ENCODE measurements around the gene CCDC181.
"Not testable (repeated sequence)": the region's sequence is repeated elsewhere in the genome, so short reads cannot be mapped to it uniquely, and the experiment has no call there.

CCDC181 gene

DNA sequence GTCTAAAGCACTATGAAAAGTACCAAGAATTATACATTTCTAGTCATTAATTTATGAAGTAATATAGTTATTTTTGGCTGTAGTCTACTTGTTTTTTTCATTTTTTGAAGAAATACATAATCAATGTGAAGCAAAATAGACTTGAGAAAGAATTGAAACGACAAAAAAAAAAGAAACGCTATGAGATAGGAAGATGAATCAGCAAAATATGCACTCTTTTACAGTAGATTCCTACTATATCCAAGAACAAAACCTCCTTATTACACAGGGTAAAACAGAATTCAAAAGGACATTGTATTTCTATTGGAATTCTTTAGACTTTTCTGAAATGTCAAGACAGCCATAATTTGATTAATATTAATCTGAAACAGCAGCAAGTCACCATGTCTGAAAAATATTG is 25.6 kb upstream of the CCDC181 start:
- peaks cover 3% of the 10 kb centered on the region for H3K4me1 Mint-ChIP-seq (ENCODE audit: low read depth)
- peaks cover 17% of the 10 kb centered on the region for H3K9me3 Mint-ChIP-seq
- H3K27ac Mint-ChIP-seq: no peak overlapping the region
- H3K4me3 Mint-ChIP-seq: no peak overlapping the region
- H3K27me3 Mint-ChIP-seq (ENCODE audit: low read depth): peaks cover 26% of the 10 kb centered on the region
- H3K36me3 Mint-ChIP-seq (ENCODE audit: low read depth): peaks cover 7% of the 10 kb centered on the region
- no peak for DNase-seq (ENCODE audit: low spot score)

DNA sequence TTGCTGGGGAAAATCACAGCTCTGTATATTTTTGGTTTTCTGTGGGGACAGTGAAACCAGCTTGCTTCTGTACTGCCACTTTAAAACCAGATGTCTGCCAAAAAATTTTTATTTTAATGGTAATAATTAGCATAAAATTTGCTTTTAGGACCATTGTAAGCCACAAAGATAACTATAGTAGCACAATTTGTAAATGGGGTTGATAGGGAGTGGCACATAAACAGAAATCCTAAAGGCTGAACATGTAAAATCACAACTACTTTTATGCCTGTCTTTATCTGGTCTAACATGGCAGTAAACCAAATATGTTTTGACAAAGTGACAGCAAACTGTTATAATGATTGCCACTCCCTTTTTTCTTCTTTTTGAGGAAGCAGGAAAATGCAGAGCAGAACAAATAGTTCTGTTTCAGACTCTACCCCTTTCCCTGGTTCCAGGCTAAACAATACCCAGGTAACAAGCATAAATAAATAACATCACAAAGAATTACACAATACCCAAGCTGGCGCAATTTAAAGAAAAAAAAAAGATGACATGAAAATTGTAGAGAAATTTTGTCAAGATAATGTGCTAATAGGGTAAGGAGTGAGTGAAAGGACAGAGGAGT is 24.0 kb upstream of the CCDC181 start:
- Mint-ChIP-seq H3K9me3 (peaks cover 10% of the 10 kb centered on the region), H3K4me1 (ENCODE audit: low read depth) (peaks cover 3% of the 10 kb centered on the region), H3K27ac (no peak overlapping the region), H3K36me3 (ENCODE audit: low read depth) (peaks cover 2% of the 10 kb centered on the region), H3K27me3 (ENCODE audit: low read depth) (peaks cover 35% of the 10 kb centered on the region), H3K4me3 (no peak overlapping the region)
- no peak for DNase-seq (ENCODE audit: low spot score)

DNA sequence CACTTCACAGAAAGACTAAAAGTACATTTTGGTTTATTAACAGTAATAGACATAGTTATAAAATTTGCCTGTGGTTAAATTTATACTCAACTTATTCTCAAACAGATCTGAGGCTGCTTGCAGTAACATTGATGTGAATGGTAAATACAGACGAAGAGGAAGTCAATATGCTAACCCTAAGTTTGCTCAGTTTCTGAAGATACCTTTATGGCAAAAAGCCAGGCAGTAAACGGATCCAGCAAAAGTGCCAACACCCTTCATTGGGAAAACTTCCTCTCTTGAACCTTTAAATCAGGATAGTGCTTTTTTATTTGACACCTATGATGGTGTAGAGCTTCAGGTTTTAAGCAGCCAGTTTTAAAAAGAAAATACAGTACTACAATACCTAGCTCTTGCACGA is 16.6 kb upstream of the CCDC181 start:
- Mint-ChIP-seq H3K9me3 (no peaks in the 10 kb centered on the region), H3K27me3 (ENCODE audit: low read depth) (peaks cover 61% of the 10 kb centered on the region), H3K36me3 (ENCODE audit: low read depth) (no peaks in the 10 kb centered on the region), H3K4me3 (no peak overlapping the region), H3K4me1 (ENCODE audit: low read depth) (no peaks in the 10 kb centered on the region), H3K27ac (no peak overlapping the region)
- DNase-seq (ENCODE audit: low spot score): no peak

DNA sequence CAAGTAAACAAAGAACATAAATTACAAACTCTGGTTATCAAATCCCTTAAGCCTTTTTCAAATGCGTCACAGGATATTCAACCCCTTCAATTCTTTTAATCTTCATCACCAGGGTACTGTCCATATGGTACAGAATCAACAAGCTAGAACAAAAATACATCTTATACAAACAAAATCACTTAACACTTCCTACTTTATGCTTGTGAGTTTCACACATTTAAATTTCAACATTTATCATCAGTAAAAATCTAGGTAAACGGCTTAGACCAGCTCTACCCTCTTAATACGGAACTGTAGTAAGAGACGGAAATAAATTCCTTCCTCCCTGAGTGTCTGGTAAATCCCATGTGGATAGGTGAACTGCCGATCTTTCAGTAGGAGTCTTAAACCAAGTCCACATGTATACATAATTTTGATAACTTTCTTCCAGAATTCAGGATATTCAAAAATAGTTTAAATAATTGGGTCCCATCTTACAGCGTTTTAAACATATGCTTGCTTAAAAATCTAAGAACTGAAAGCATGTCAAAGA is 1.0 kb downstream of the CCDC181 start:
- no peaks in the 10 kb centered on the region for H3K36me3 Mint-ChIP-seq (ENCODE audit: low read depth)
- no peaks in the 10 kb centered on the region for H3K9me3 Mint-ChIP-seq
- H3K4me3 Mint-ChIP-seq: no peak overlapping the region
- no peak overlapping the region for H3K27ac Mint-ChIP-seq
- DNase-seq (ENCODE audit: low spot score): no peak
- peaks cover 75% of the 10 kb centered on the region for H3K27me3 Mint-ChIP-seq (ENCODE audit: low read depth)
- H3K4me1 Mint-ChIP-seq (ENCODE audit: low read depth): peaks cover 6% of the 10 kb centered on the region

DNA sequence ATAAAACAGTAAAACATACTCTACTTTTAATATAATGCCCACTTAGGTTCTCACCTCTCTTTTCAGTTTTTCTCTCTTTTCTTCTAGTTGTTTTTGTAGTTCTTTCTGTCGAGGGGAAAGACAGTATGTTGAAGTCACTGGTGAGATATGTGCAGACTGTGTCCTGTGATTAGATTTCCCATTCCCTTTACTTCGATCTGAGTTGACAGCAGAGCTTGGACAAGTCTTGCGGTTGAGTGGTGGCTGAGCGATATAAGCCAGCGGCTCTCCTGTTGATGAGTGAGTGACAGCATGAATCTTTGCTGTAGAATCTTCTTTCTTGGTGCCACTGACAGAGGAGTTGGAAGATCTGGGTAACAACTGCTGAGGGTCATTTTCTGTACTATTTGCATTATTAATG is 6.0 kb downstream of the CCDC181 start:
- no peak for DNase-seq (ENCODE audit: low spot score)
- H3K27ac Mint-ChIP-seq: no peak overlapping the region
- H3K9me3 Mint-ChIP-seq: no peaks in the 10 kb centered on the region
- peaks cover 58% of the 10 kb centered on the region for H3K27me3 Mint-ChIP-seq (ENCODE audit: low read depth)
- H3K4me1 Mint-ChIP-seq (ENCODE audit: low read depth): no peaks in the 10 kb centered on the region
- no peaks in the 10 kb centered on the region for H3K36me3 Mint-ChIP-seq (ENCODE audit: low read depth)
- H3K4me3 Mint-ChIP-seq: no peak overlapping the region

DNA sequence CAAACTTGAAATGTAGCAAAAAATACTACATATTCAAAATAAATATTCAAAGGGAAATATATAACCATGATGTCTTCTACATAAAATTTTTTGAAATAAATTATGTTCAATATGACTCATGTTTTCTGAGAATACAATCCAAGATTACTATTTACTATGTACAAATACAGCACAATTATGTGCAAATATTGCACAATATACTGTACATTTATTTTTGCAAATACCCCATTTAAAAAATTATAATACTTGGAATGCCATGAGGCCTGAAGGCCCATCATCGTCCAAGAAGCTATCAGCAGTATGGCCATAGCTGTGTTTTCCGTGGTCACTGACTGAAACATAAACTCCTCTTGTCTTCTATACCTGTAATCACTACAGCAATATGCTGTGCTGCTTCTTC is 12.3 kb downstream of the CCDC181 start:
- DNase-seq (ENCODE audit: low spot score): no peak
- Mint-ChIP-seq H3K9me3 (peaks cover 2% of the 10 kb centered on the region), H3K4me3 (no peak overlapping the region), H3K27ac (no peak overlapping the region), H3K36me3 (ENCODE audit: low read depth) (no peaks in the 10 kb centered on the region), H3K27me3 (ENCODE audit: low read depth) (peaks cover 31% of the 10 kb centered on the region), H3K4me1 (ENCODE audit: low read depth) (no peaks in the 10 kb centered on the region)

DNA sequence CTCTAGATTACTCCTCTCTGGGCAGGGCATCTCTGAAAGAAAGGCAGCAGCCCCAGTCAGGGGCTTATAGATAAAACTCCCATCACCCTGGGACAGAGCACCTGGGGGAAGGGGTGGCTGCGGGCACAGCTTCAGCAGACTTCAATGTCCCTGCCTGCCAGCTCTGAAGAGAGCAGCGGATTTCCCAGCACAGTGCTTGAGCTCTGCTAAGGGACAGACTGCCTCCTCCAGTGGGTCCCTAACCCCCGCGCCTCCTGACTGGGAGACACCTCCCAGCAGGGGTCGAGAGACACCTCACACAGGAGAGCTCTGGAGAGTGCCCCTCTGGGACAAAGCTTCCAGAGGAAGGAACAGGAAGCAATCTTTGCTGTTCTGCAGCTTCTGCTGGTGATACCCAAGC is 18.9 kb downstream of the CCDC181 start:
- H3K27ac Mint-ChIP-seq; DNase-seq (ENCODE audit: low spot score); H3K4me1 Mint-ChIP-seq (ENCODE audit: low read depth); H3K4me3 Mint-ChIP-seq; H3K36me3 Mint-ChIP-seq (ENCODE audit: low read depth): not testable (repeated sequence)
- H3K9me3 Mint-ChIP-seq: peaks cover 27% of the 10 kb centered on the region
- peaks cover 23% of the 10 kb centered on the region for H3K27me3 Mint-ChIP-seq (ENCODE audit: low read depth)

DNA sequence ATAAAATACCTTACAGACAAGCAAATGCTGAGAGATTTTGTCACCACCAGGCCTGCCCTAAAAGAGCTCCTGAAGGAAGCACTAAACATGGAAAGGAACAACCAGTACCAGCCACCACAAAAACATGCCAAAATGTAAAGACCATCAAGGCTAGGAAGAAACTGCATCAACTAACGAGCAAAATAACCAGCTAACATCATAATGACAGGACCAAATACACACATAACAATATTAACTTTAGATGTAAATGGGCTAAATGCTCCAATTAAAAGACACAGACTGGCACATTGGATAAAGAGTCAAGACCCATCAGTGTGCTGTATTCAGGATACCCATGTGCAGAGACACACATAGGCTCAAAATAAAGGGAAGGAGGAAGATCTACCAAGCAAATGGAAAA is 24.7 kb downstream of the CCDC181 start:
- not testable (repeated sequence) for DNase-seq (ENCODE audit: low spot score); H3K4me3 Mint-ChIP-seq; H3K27ac Mint-ChIP-seq; H3K4me1 Mint-ChIP-seq (ENCODE audit: low read depth); H3K27me3 Mint-ChIP-seq (ENCODE audit: low read depth)
- peaks cover 35% of the 10 kb centered on the region for H3K9me3 Mint-ChIP-seq
- H3K36me3 Mint-ChIP-seq (ENCODE audit: low read depth): peaks cover 12% of the 10 kb centered on the region

DNA sequence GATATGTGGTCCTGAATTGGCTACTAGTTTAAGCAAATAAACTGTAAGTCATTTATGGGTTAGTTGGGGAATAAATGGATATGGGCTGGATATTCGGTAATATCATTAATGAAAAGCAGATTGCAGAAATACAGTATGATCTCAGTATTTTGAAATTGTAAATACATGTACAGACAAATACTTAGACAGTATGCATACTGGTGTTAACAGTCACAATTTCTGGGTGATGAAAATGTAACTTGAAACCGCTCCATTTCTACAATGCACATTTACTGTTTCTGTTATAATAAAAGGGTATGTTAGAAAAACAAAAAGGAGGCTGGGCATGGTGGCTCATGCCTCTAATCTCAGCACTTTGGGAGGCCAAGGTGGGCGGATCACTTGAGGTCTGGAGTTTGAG is 31.3 kb downstream of the CCDC181 start:
- Mint-ChIP-seq H3K4me1 (ENCODE audit: low read depth) (no peaks in the 10 kb centered on the region), H3K27ac (no peak overlapping the region), H3K36me3 (ENCODE audit: low read depth) (peaks cover 61% of the 10 kb centered on the region), H3K27me3 (ENCODE audit: low read depth) (no peaks in the 10 kb centered on the region), H3K9me3 (peaks cover 3% of the 10 kb centered on the region), H3K4me3 (no peak overlapping the region)
- no peak for DNase-seq (ENCODE audit: low spot score)

DNA sequence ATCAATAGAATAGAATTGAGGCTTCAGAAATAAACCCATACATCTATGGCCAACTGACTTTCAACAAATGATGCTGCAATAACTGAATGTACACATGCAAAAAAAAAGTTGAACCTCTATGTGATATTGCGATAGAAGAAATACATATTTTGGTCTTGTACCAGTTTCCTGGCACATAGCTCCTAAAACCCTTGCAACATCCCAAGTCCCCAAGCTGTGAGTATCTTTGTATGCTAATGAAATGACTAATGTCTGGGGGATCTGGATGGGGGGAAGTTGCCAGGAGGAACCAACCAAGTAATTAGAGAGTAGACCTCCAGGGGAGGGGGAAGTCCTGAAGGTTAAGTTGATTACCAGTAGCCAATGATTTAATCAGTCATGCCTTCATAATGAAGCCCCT is 34.9 kb downstream of the CCDC181 start:
- Mint-ChIP-seq H3K4me3 (no peak overlapping the region), H3K27ac (no peak overlapping the region), H3K27me3 (ENCODE audit: low read depth) (no peaks in the 10 kb centered on the region), H3K9me3 (no peaks in the 10 kb centered on the region), H3K36me3 (ENCODE audit: low read depth) (peaks cover 73% of the 10 kb centered on the region), H3K4me1 (ENCODE audit: low read depth) (peaks cover 12% of the 10 kb centered on the region)
- no peak for DNase-seq (ENCODE audit: low spot score)

DNA sequence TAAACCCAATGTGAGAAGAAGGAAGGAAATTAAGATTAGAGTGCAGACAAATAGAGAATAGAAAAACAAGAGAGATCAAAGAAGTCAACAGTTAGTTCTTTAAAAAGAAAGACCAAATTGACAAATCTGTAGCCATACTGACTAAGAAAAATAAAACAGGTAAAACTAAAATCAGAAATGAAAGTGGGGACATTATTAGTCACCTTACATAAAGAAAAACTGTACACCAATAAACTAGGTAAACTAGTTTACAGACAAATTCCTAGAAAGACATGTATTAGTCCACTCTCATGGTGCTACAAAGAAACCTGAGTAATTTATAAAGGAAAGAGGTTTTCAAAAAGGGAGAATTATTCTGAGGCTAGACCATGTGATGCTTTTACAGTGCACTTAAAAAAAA is 37.0 kb downstream of the CCDC181 start:
- H3K36me3 Mint-ChIP-seq (ENCODE audit: low read depth): peaks cover 65% of the 10 kb centered on the region
- H3K27ac Mint-ChIP-seq: peak overlapping the region; percentile 66
- DNase-seq (ENCODE audit: low spot score): no peak
- H3K9me3 Mint-ChIP-seq: no peaks in the 10 kb centered on the region
- peaks cover 12% of the 10 kb centered on the region for H3K4me1 Mint-ChIP-seq (ENCODE audit: low read depth)
- H3K4me3 Mint-ChIP-seq: no peak overlapping the region
- no peaks in the 10 kb centered on the region for H3K27me3 Mint-ChIP-seq (ENCODE audit: low read depth)

DNA sequence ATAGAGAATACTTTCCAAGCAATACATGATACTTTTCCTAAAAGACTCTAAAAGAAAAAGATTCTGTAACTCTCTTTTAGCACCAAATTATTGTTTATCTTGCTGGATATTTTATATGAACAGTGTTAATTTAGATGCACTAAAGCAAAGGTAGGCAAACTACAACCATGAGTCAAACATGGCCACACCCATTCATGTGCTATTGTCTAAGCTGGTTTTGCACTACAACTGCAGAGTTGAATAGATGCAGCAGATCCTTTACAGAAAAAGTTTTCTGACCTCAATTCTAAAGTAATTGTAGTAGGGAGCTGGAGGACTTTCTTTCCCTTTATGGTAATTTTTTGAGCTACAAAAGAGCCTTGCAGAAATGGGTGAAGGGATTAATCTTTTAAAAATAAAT is 39.9 kb downstream of the CCDC181 start:
- Mint-ChIP-seq H3K27ac (no peak overlapping the region), H3K27me3 (ENCODE audit: low read depth) (no peaks in the 10 kb centered on the region), H3K4me3 (no peak overlapping the region), H3K4me1 (ENCODE audit: low read depth) (peaks cover 12% of the 10 kb centered on the region), H3K36me3 (ENCODE audit: low read depth) (peaks cover 46% of the 10 kb centered on the region), H3K9me3 (no peaks in the 10 kb centered on the region)
- no peak for DNase-seq (ENCODE audit: low spot score)

DNA sequence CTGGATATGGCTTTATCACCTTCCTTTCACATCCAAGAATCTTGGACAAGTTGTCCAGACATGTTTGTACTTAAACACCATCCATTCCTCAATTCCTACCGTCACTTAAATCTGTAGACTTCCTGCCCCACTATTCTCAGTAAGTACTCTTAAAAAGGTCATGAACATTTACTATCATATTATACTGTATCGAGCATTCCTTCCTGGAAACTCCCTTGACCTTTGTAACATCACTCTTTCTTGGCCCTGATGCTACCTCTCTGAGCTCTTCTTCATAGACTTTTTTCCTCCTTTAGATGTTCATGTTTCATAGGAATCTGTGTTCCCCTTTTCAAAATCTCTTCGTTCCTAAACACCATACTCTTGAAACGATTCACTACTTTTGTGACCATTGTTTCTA is 43.8 kb downstream of the CCDC181 start:
- no peak for DNase-seq (ENCODE audit: low spot score)
- Mint-ChIP-seq H3K4me1 (ENCODE audit: low read depth) (no peaks in the 10 kb centered on the region), H3K9me3 (no peaks in the 10 kb centered on the region), H3K27ac (no peak overlapping the region), H3K4me3 (no peak overlapping the region), H3K27me3 (ENCODE audit: low read depth) (no peaks in the 10 kb centered on the region), H3K36me3 (ENCODE audit: low read depth) (peaks cover 34% of the 10 kb centered on the region)

DNA sequence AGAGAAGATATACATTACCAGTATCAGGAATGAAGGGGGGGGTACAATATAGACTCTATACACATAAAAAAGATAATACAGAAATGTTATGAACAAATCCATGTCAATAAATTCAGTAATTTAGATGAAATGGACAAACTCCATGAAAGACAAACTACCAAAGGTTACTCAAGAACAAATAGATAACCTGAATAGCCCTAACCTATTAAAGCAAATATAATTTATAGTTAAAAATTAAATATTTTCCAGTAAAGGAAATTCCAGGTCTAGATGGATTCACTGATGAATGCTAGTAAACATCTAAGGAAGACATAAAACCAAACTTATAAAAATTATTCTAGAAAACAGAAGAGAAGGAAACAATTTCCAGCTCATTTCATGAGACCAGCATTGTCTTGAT is 46.1 kb downstream of the CCDC181 start:
- H3K27me3 Mint-ChIP-seq (ENCODE audit: low read depth): no peaks in the 10 kb centered on the region
- no peak overlapping the region for H3K27ac Mint-ChIP-seq
- no peak overlapping the region for H3K4me3 Mint-ChIP-seq
- H3K4me1 Mint-ChIP-seq (ENCODE audit: low read depth): peaks cover 4% of the 10 kb centered on the region
- DNase-seq (ENCODE audit: low spot score): no peak
- peaks cover 41% of the 10 kb centered on the region for H3K36me3 Mint-ChIP-seq (ENCODE audit: low read depth)
- no peaks in the 10 kb centered on the region for H3K9me3 Mint-ChIP-seq

DNA sequence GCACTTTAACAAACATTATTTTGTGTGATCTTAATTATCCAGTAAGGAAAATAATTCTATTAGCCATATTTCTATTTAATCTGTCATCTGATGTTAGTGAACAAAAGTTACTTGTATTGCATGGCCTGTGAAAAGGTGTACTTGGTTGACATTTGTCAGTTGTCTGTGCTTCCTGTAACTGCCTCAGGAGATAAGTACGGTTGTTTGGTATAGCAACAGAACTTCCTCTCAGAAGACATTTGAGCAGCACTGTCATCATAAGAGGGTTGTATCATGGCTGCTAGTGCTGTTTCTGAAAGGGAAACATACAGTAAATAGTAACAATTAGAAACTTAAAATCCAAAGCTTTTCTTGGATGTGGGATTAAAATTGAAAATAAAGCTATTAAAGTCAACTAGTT is 55.9 kb downstream of the CCDC181 start:
- DNase-seq (ENCODE audit: low spot score): no peak
- no peaks in the 10 kb centered on the region for H3K27me3 Mint-ChIP-seq (ENCODE audit: low read depth)
- H3K9me3 Mint-ChIP-seq: no peaks in the 10 kb centered on the region
- H3K4me1 Mint-ChIP-seq (ENCODE audit: low read depth): peaks cover 30% of the 10 kb centered on the region
- H3K4me3 Mint-ChIP-seq: peak overlapping the region; percentile 64
- peak overlapping the region; percentile 71 for H3K27ac Mint-ChIP-seq
- H3K36me3 Mint-ChIP-seq (ENCODE audit: low read depth): peaks cover 31% of the 10 kb centered on the region

Measured in T-helper 2 cell treated with Interferon-gamma antibody and Interleukin-4, amounts not matched to agents 5 μg/mL and 100 μg/mL, for 36 hours (primary cell).